OCI-LY7 (cell line): Measurements from ENCODE around the gene IL6.

Experiments
- CTCF ChIP-seq: fragments of 200-600 bp; sonication (generic); conservative IDR thresholded peaks from 2 replicates; pipeline ENCODE4 v1.5.1; 2014; ENCODE audit warnings: mild to moderate bottlenecking, antibody characterized with exemption, low read length, moderate library complexity, mixed read lengths
- EZH2phosphoT487 ChIP-seq: fragments of 200-600 bp; sonication (generic); IDR thresholded peaks from 2 replicates; pipeline ENCODE4 v1.6.1; 2018; ENCODE audit warnings: low read depth, borderline replicate concordance, mild to moderate bottlenecking, mixed run types, antibody characterized with exemption, low read length, moderate library complexity, mixed read lengths

GRCh38 chr7:22696541-22697228 lies 30.3 kb upstream of the IL6 start:
- no peak for TF ChIP-seq EZH2phosphoT487
- no peak for TF ChIP-seq CTCF
